Keratinocyte (primary cell): ENCODE data around the gene HCRTR1.

Experiments
- CTCF ChIP-seq, 3 experiments: IDR thresholded peaks in 1 of 3; conservative IDR thresholded peaks in 1 of 3; optimal IDR thresholded peaks in 1 of 3; 2 replicates in 2 of 3; 3 replicates in 1 of 3; pipeline versions ENCODE3 to v1.5.1; 2011; ENCODE audit warnings: low read length in 3 of 3, mild to moderate bottlenecking in 3 of 3, moderate library complexity in 2 of 3, control low read depth in 1 of 3, inconsistent platforms in 1 of 3; ENCODE audit not compliant: insufficient read depth in 2 of 3; ENCODE audit errors: extremely low read depth in 1 of 3
- EZH2 ChIP-seq: IDR thresholded peaks from one replicate; pipeline ENCODE4 v1.6.1; 2012; ENCODE audit warnings: inconsistent platforms, mild to moderate bottlenecking, low read length, moderate library complexity

GRCh38 chr1:31644560-31645273 lies 27.2 kb downstream of the HCRTR1 start, which contains the start of gene PEF1:
- no peak for TF ChIP-seq CTCF (optimal IDR thresholded peaks at IDR 0.05 in 1 of 3, IDR thresholded peaks at IDR 0.05 in 1 of 3, conservative IDR thresholded peaks at IDR 0.05 in 1 of 3; ENCODE audit: extremely low read depth in 1 of 3, insufficient read depth in 2 of 3, low read length in 3 of 3)
- no peak for TF ChIP-seq EZH2
